Peyer's patch (tissue), 4 donors: ENCODE measurements around the gene MRPL36.

ENCODE experiments used
- CTCF ChIP-seq, 6 experiments: fragments of 450-650 bp in 4 of 6; fragments of 200-600 bp in 2 of 6; sonication (generic) in 1 of 6; IDR thresholded peaks; one replicate each; pipeline ENCODE4 v1.5.1; 2017 to 2019; ENCODE audit warnings: antibody characterized with exemption in 6 of 6, mild to moderate bottlenecking in 3 of 6, moderate library complexity in 1 of 6
- POLR2A ChIP-seq, 2 donors: fragments of 450-650 bp; IDR thresholded peaks; one replicate each; pipeline ENCODE4 v1.5.1; 2017; ENCODE audit warnings: antibody characterized with exemption in 2 of 2, mild to moderate bottlenecking in 2 of 2, moderate library complexity in 2 of 2

DNA sequence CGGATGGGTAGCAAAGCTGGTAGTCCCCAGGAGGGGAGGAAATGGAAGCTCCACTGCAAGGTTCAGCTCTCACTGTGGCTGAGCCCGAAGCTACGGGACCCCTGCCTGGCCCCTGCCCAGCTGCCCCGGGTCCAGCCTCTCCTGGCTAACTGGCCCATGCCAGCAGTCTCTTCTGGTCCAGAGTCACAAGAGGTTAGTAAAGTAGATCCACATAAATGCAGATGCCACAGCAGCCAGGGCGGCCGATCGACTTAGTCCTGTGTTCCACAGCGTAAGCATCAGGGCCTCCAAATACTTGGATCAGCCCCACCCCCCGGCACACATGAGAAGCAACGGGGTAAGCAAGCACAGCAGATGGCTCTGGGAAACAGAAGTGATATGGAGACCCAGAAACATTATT is 42.1 kb downstream of the MRPL36 start:
- TF ChIP-seq POLR2A (IDR thresholded peaks at IDR 0.05): no peak
- no peak for TF ChIP-seq CTCF (IDR thresholded peaks at IDR 0.05)
